ENCODE data around the gene ABHD18. TPM values are rescaled to one million over a fixed set of nuclear protein-coding genes. Genes with fewer than 3 reads are reported as not detected.
"Not testable (repeated sequence)": the region's sequence is repeated elsewhere in the genome, so short reads cannot be mapped to it uniquely, and the experiment has no call there.

Gene ABHD18
- total RNA-seq, 2 experiments from 2014 or later, result 22.8 to 26.7 TPM

- H3K9me3 Mint-ChIP-seq, result not testable (repeated sequence)
These were observed 662 bp upstream of the ABHD18 start for GRCh38 chr4:127964426-127965061.

GRCh38 chr4:127965803-127966175 lies 583 bp downstream of the ABHD18 start:
- H3K27me3 Mint-ChIP-seq, result no peaks in the 10 kb centered on the region
- H3K9me3 Mint-ChIP-seq, result no peaks in the 10 kb centered on the region
- ChIA-PET CTCF (interaction anchor here (0.5 to 1.3 kb wide), 7 partner anchors 10 to 242 kb away, joined by 3 to 6 read pairs (median 4); no protein-coding TSS in a partner anchor), POLR2A (interaction anchor here (1.3 kb wide), 1 partner anchor 95 kb away, joined by 6 read pairs; the partner anchor contains the start of gene LARP1B)
- peaks cover 43% of the 10 kb centered on the region for H3K4me1 Mint-ChIP-seq
- H3K4me3 Mint-ChIP-seq, result peak overlapping the region; percentile 96
- H3K27ac Mint-ChIP-seq, result peak overlapping the region; percentile 99
- DNase-seq, result peak; percentile 77
- peaks cover 15% of the 10 kb centered on the region for H3K36me3 Mint-ChIP-seq (ENCODE audit: low read depth)

More at GRCh38 chr4:127964426-127965061, 662 bp upstream of the ABHD18 start:
- POLR2A ChIA-PET, result interaction anchor here (0.7 to 1.4 kb wide), 3 partner anchors 33 to 97 kb away, joined by 3 to 6 read pairs (median 3); partner anchors contain the start of gene LARP1B
- peaks cover 43% of the 10 kb centered on the region for H3K4me1 Mint-ChIP-seq
- peak; percentile 24 for DNase-seq
- H3K4me3 Mint-ChIP-seq, result peak overlapping the region; percentile 96
- CTCF ChIA-PET, result interaction anchor here (0.9 to 1.3 kb wide), 3 partner anchors 21 to 96 kb away, joined by 4 read pairs; partner anchors contain the start of gene LARP1B
- H3K36me3 Mint-ChIP-seq (ENCODE audit: low read depth), result peaks cover 15% of the 10 kb centered on the region
- H3K27me3 Mint-ChIP-seq, result not testable (repeated sequence)
- peak overlapping the region; percentile 99 for H3K27ac Mint-ChIP-seq

GRCh38 chr4:127967141-127967775 lies 2.1 kb downstream of the ABHD18 start:
- ChIA-PET CTCF (interaction anchor here (0.7 kb wide), 1 partner anchor 856 kb away, joined by 3 read pairs; no protein-coding TSS in a partner anchor), POLR2A (no interaction called here)
- peak overlapping the region; percentile 31 for H3K4me3 Mint-ChIP-seq
- no peaks in the 10 kb centered on the region for H3K9me3 Mint-ChIP-seq
- peaks cover 17% of the 10 kb centered on the region for H3K36me3 Mint-ChIP-seq (ENCODE audit: low read depth)
- DNase-seq, result no peak
- no peak overlapping the region for H3K27ac Mint-ChIP-seq
- peaks cover 41% of the 10 kb centered on the region for H3K4me1 Mint-ChIP-seq
- no peaks in the 10 kb centered on the region for H3K27me3 Mint-ChIP-seq

GRCh38 chr4:127968586-127968985 lies 3.4 kb downstream of the ABHD18 start:
- Mint-ChIP-seq H3K9me3 (no peaks in the 10 kb centered on the region), H3K4me1 (peaks cover 30% of the 10 kb centered on the region)
- DNase-seq, result no peak

GRCh38 chr4:127970925-127971324 lies 5.7 kb downstream of the ABHD18 start:
- POLR2A ChIA-PET, H3K4me3 Mint-ChIP-seq, CTCF ChIA-PET, H3K27ac Mint-ChIP-seq, DNase-seq, H3K27me3 Mint-ChIP-seq, H3K9me3 Mint-ChIP-seq: not testable (repeated sequence)
- peaks cover 26% of the 10 kb centered on the region for H3K36me3 Mint-ChIP-seq (ENCODE audit: low read depth)
- peaks cover 28% of the 10 kb centered on the region for H3K4me1 Mint-ChIP-seq

More at GRCh38 chr4:127968586-127968985, 3.4 kb downstream of the ABHD18 start:
- ChIA-PET CTCF (no interaction called here), POLR2A (no interaction called here)
- Mint-ChIP-seq H3K27ac (no peak overlapping the region), H3K27me3 (no peaks in the 10 kb centered on the region), H3K4me3 (no peak overlapping the region), H3K36me3 (ENCODE audit: low read depth) (peaks cover 13% of the 10 kb centered on the region)

- Mint-ChIP-seq H3K27ac (no peak overlapping the region), H3K36me3 (ENCODE audit: low read depth) (peaks cover 31% of the 10 kb centered on the region)
- POLR2A ChIA-PET, result no interaction called here
These were observed 10.0 kb downstream of the ABHD18 start for GRCh38 chr4:127975121-127975770.

GRCh38 chr4:127978930-127979329 lies 13.7 kb downstream of the ABHD18 start:
- no peak overlapping the region for H3K27ac Mint-ChIP-seq
- no peaks in the 10 kb centered on the region for H3K9me3 Mint-ChIP-seq
- no peaks in the 10 kb centered on the region for H3K27me3 Mint-ChIP-seq
- peaks cover 2% of the 10 kb centered on the region for H3K4me1 Mint-ChIP-seq
- DNase-seq, result no peak
- peaks cover 21% of the 10 kb centered on the region for H3K36me3 Mint-ChIP-seq (ENCODE audit: low read depth)
- H3K4me3 Mint-ChIP-seq, result no peak overlapping the region
- POLR2A ChIA-PET, result no interaction called here
- CTCF ChIA-PET, result interaction anchor here (1.0 to 1.1 kb wide), 2 partner anchors 43 to 438 kb away, joined by 3 read pairs; no protein-coding TSS in a partner anchor

More at GRCh38 chr4:127975121-127975770, 10.0 kb downstream of the ABHD18 start:
- H3K4me1 Mint-ChIP-seq, result peaks cover 6% of the 10 kb centered on the region
- no peak for DNase-seq
- no peaks in the 10 kb centered on the region for H3K9me3 Mint-ChIP-seq
- H3K27me3 Mint-ChIP-seq, result no peaks in the 10 kb centered on the region
- CTCF ChIA-PET, result interaction anchor here (0.6 to 1.5 kb wide), 2 partner anchors 10 to 60 kb away, joined by 3 to 6 read pairs; partner anchors contain the start of genes ABHD18 and MFSD8
- no peak overlapping the region for H3K4me3 Mint-ChIP-seq

GRCh38 chr4:127982445-127982844 lies 17.2 kb downstream of the ABHD18 start:
- no peaks in the 10 kb centered on the region for H3K9me3 Mint-ChIP-seq
- no peak overlapping the region for H3K27ac Mint-ChIP-seq
- CTCF ChIA-PET, result no interaction called here
- no peaks in the 10 kb centered on the region for H3K4me1 Mint-ChIP-seq
- H3K4me3 Mint-ChIP-seq, result no peak overlapping the region
- H3K27me3 Mint-ChIP-seq, result no peaks in the 10 kb centered on the region
- DNase-seq, result no peak
- POLR2A ChIA-PET, result no interaction called here
- peaks cover 17% of the 10 kb centered on the region for H3K36me3 Mint-ChIP-seq (ENCODE audit: low read depth)

- CTCF ChIA-PET, result no interaction called here
- H3K9me3 Mint-ChIP-seq, result no peaks in the 10 kb centered on the region
- no peaks in the 10 kb centered on the region for H3K4me1 Mint-ChIP-seq
- no peak for DNase-seq
- POLR2A ChIA-PET, result no interaction called here
- H3K4me3 Mint-ChIP-seq, result no peak overlapping the region
- no peak overlapping the region for H3K27ac Mint-ChIP-seq
- H3K36me3 Mint-ChIP-seq (ENCODE audit: low read depth), result peaks cover 21% of the 10 kb centered on the region
- H3K27me3 Mint-ChIP-seq, result no peaks in the 10 kb centered on the region
These were observed 20.8 kb downstream of the ABHD18 start for GRCh38 chr4:127985989-127986388.

GRCh38 chr4:127988638-127989037 lies 23.4 kb downstream of the ABHD18 start:
- H3K27ac Mint-ChIP-seq, result no peak overlapping the region
- POLR2A ChIA-PET, result no interaction called here
- CTCF ChIA-PET, result no interaction called here
- H3K27me3 Mint-ChIP-seq, result no peaks in the 10 kb centered on the region
- no peaks in the 10 kb centered on the region for H3K9me3 Mint-ChIP-seq
- peaks cover 11% of the 10 kb centered on the region for H3K4me1 Mint-ChIP-seq
- H3K36me3 Mint-ChIP-seq (ENCODE audit: low read depth), result peaks cover 30% of the 10 kb centered on the region
- DNase-seq, result no peak
- H3K4me3 Mint-ChIP-seq, result no peak overlapping the region

- no peaks in the 10 kb centered on the region for H3K27me3 Mint-ChIP-seq
- CTCF ChIA-PET, result no interaction called here
- no peak for DNase-seq
- H3K27ac Mint-ChIP-seq, result peak overlapping the region; percentile 64
- POLR2A ChIA-PET, result no interaction called here
- peaks cover 11% of the 10 kb centered on the region for H3K9me3 Mint-ChIP-seq
- H3K36me3 Mint-ChIP-seq (ENCODE audit: low read depth), result peaks cover 47% of the 10 kb centered on the region
- H3K4me3 Mint-ChIP-seq, result no peak overlapping the region
- H3K4me1 Mint-ChIP-seq, result peaks cover 14% of the 10 kb centered on the region
These were observed 27.9 kb downstream of the ABHD18 start for GRCh38 chr4:127993151-127993550.

GRCh38 chr4:127995776-127996175 lies 30.6 kb downstream of the ABHD18 start:
- Mint-ChIP-seq H3K9me3 (peaks cover 20% of the 10 kb centered on the region), H3K4me1 (peaks cover 16% of the 10 kb centered on the region)

GRCh38 chr4:127996521-127996920 lies 31.3 kb downstream of the ABHD18 start:
- H3K27ac Mint-ChIP-seq, H3K4me3 Mint-ChIP-seq, POLR2A ChIA-PET, DNase-seq, H3K27me3 Mint-ChIP-seq, CTCF ChIA-PET: not testable (repeated sequence)
- Mint-ChIP-seq H3K36me3 (ENCODE audit: low read depth) (peaks cover 66% of the 10 kb centered on the region), H3K4me1 (peaks cover 23% of the 10 kb centered on the region), H3K9me3 (peaks cover 20% of the 10 kb centered on the region)

More at GRCh38 chr4:127995776-127996175, 30.6 kb downstream of the ABHD18 start:
- DNase-seq, result no peak
- no peak overlapping the region for H3K4me3 Mint-ChIP-seq
- no peak overlapping the region for H3K27ac Mint-ChIP-seq
- peaks cover 61% of the 10 kb centered on the region for H3K36me3 Mint-ChIP-seq (ENCODE audit: low read depth)
- ChIA-PET POLR2A (no interaction called here), CTCF (no interaction called here)
- H3K27me3 Mint-ChIP-seq, result no peaks in the 10 kb centered on the region

Data from activated CD4-positive, alpha-beta T cell treated with anti-CD3 and anti-CD28 coated beads, Interleukin-2, amount 10 ng/mL, durations not matched to agents 7 days and 5 days (primary cell).